KG1 (cell line): ENCODE measurements around the gene IZUMO2.

ENCODE experiments used
- DNase-seq: peaks from one replicate; lab custom pipeline; 2025; lab: John Stamatoyannopoulos, UW

IZUMO2 gene

GRCh38 chr19:50162988-50163387, at the start of gene IZUMO2:
Gene IZUMO2 (minus strand): TSS chr19:50163281. CDS start chr19:50163194, 87 bp downstream.
- DNase-seq, result no peak

GRCh38 chr19:50210425-50210824, 47.3 kb upstream of the IZUMO2 start:
- no peak for DNase-seq

GRCh38 chr19:50209131-50209530, 46.0 kb upstream of the IZUMO2 start:
- no peak for DNase-seq

- no peak for DNase-seq
These were observed 44.6 kb upstream of the IZUMO2 start for GRCh38 chr19:50207730-50208129.

- no peak for DNase-seq
These were observed 43.1 kb upstream of the IZUMO2 start for GRCh38 chr19:50206191-50206590.

GRCh38 chr19:50205681-50206138, 42.6 kb upstream of the IZUMO2 start:
- no peak for DNase-seq

- no peak for DNase-seq
These were observed 42.0 kb upstream of the IZUMO2 start for GRCh38 chr19:50204811-50205675.

GRCh38 chr19:50204081-50204428, 41.0 kb upstream of the IZUMO2 start:
- DNase-seq, result no peak

- no peak for DNase-seq
These were observed 40.4 kb upstream of the IZUMO2 start, which contains the start of gene MYH14 for GRCh38 chr19:50203281-50204080. Gene MYH14 (plus strand): TSS chr19:50203622. CDS start chr19:50210366, 6,744 bp downstream.

- no peak for DNase-seq
These were observed 39.8 kb upstream of the IZUMO2 start for GRCh38 chr19:50202962-50203280.

GRCh38 chr19:50202386-50202785, 39.3 kb upstream of the IZUMO2 start:
- no peak for DNase-seq

- DNase-seq, result no peak
These were observed 36.1 kb upstream of the IZUMO2 start for GRCh38 chr19:50199259-50199555.

GRCh38 chr19:50198431-50199258, 35.6 kb upstream of the IZUMO2 start:
- no peak for DNase-seq

GRCh38 chr19:50197348-50197747, 34.3 kb upstream of the IZUMO2 start:
- DNase-seq, result no peak

- no peak for DNase-seq
These were observed 33.3 kb upstream of the IZUMO2 start for GRCh38 chr19:50196322-50196932.

- no peak for DNase-seq
These were observed 32.1 kb upstream of the IZUMO2 start for GRCh38 chr19:50195224-50195623.

- no peak for DNase-seq
These were observed 29.6 kb upstream of the IZUMO2 start for GRCh38 chr19:50192463-50193211.

GRCh38 chr19:50191216-50191615, 28.1 kb upstream of the IZUMO2 start:
- no peak for DNase-seq

- no peak for DNase-seq
These were observed 27.4 kb upstream of the IZUMO2 start for GRCh38 chr19:50190439-50190891.

GRCh38 chr19:50189331-50189730, 26.2 kb upstream of the IZUMO2 start:
- DNase-seq, result no peak

- no peak for DNase-seq
These were observed 24.9 kb upstream of the IZUMO2 start for GRCh38 chr19:50187937-50188336.
